ENCODE results near the gene DOP1B. TPM values are rescaled to one million over a fixed set of nuclear protein-coding genes. Genes with fewer than 3 reads are reported as not detected.
"Not testable (repeated sequence)": the region's sequence is repeated elsewhere in the genome, so short reads cannot be mapped to it uniquely, and the experiment has no call there.

The DOP1B gene
- polyA plus RNA-seq, 1 experiment: 8.5 TPM

DNA sequence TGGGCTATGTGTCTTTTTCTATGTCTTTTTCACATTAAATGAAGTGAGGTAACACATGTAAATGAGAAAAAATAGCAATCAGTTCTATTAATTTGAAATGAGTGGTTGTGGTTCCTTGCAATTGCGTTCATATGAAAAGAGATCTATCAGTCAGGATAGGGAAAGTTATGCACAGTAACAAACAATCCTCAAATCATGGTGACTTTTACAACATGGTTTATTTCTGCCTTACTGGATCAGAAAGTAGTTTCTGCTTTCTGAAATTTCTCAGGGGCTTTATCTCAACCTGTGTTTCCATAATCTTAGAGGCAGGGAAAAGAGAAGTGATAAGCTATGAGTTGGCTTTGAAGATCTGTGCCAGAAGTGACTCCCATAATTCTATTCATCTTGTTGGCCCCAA lies 39.0 kb downstream of the DOP1B start:
- H3K36me3 ChIP-seq (ENCODE audit: control insufficient read depth, insufficient read depth, low read length): no peaks in the 10 kb centered on the region
- H3K4me3 ChIP-seq (ENCODE audit: low read depth, low read length): no peak overlapping the region
- no peaks in the 10 kb centered on the region for H3K27me3 ChIP-seq (ENCODE audit: control insufficient read depth, insufficient read depth, low read length)
- ChIA-PET POLR2A (no interaction called here), CTCF (no interaction called here)
- no peak for DNase-seq (ENCODE audit: low read depth)
- TF ChIP-seq CTCF (IDR thresholded peaks at IDR 0.05; ENCODE audit: insufficient read depth, low read depth, low read length): no peak

GRCh38 chr21:36199021-36199420 lies 42.4 kb downstream of the DOP1B start:
- POLR2A ChIA-PET: no interaction called here
- no peak for DNase-seq (ENCODE audit: low read depth)
- Histone ChIP-seq H3K36me3 (ENCODE audit: control insufficient read depth, insufficient read depth, low read length) (no peaks in the 10 kb centered on the region), H3K4me3 (ENCODE audit: low read depth, low read length) (no peak overlapping the region), H3K27me3 (ENCODE audit: control insufficient read depth, insufficient read depth, low read length) (no peaks in the 10 kb centered on the region)
- TF ChIP-seq CTCF (IDR thresholded peaks at IDR 0.05; ENCODE audit: insufficient read depth, low read depth, low read length): no peak
- CTCF ChIA-PET: no interaction called here

GRCh38 chr21:36199575-36199974 lies 43.0 kb downstream of the DOP1B start:
- H3K4me3 ChIP-seq (ENCODE audit: low read depth, low read length); POLR2A ChIA-PET; H3K27me3 ChIP-seq (ENCODE audit: control insufficient read depth, insufficient read depth, low read length); CTCF ChIA-PET; H3K36me3 ChIP-seq (ENCODE audit: control insufficient read depth, insufficient read depth, low read length); DNase-seq (ENCODE audit: low read depth): not testable (repeated sequence)

DNA sequence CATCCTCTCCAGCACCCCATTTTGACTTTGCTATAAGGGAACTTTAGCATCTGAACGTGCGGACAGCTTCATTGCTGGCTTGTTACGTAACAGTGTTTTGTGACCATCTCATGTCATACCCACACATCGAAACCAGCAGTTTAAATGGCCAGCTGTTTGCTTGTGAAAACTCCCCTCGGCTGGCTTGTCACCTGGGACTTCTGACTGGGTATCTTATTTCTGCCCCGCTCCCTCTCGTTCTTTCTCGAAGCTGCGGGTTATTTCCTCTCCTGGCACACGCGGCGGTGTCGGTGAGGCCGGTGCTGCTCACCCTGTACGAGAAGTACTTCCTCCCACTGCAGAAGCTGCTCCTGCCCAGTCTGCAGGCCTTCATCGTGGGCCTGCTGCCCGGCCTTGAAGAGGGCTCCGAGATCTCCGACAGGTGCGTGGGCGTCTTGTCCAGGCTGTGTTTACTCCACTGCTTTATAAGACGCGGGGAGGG lies 43.5 kb downstream of the DOP1B start:
- ChIA-PET CTCF (no interaction called here), POLR2A (no interaction called here)
- Histone ChIP-seq H3K4me3 (ENCODE audit: low read depth, low read length) (no peak overlapping the region), H3K27me3 (ENCODE audit: control insufficient read depth, insufficient read depth, low read length) (no peaks in the 10 kb centered on the region), H3K36me3 (ENCODE audit: control insufficient read depth, insufficient read depth, low read length) (no peaks in the 10 kb centered on the region)
- TF ChIP-seq CTCF (IDR thresholded peaks at IDR 0.05; ENCODE audit: insufficient read depth, low read depth, low read length): no peak
- DNase-seq (ENCODE audit: low read depth): no peak

- H3K36me3 ChIP-seq (ENCODE audit: control insufficient read depth, insufficient read depth, low read length): no peaks in the 10 kb centered on the region
- no peak for TF ChIP-seq CTCF (IDR thresholded peaks at IDR 0.05; ENCODE audit: insufficient read depth, low read depth, low read length)
- ChIA-PET POLR2A (interaction anchor here (0.6 to 1.2 kb wide), 2 partner anchors 46 to 117 kb away, joined by 3 to 8 read pairs; partner anchors contain the start of gene MORC3), CTCF (interaction anchor here (0.9 to 1.2 kb wide), 2 partner anchors 44 to 57 kb away, joined by 3 read pairs; no protein-coding TSS in a partner anchor)
- no peaks in the 10 kb centered on the region for H3K27me3 ChIP-seq (ENCODE audit: control insufficient read depth, insufficient read depth, low read length)
- no peak overlapping the region for H3K4me3 ChIP-seq (ENCODE audit: low read depth, low read length)
- no peak for DNase-seq (ENCODE audit: low read depth)
Observed at GRCh38 chr21:36202726-36203602, 46.3 kb downstream of the DOP1B start.
